NCI-H345 (cell line): ENCODE results near the gene C3orf38.
"Not testable (repeated sequence)": the region's sequence is repeated elsewhere in the genome, so short reads cannot be mapped to it uniquely, and the experiment has no call there.

Source experiments
- DNase-seq: peaks from one replicate; lab custom pipeline; 2025; lab: John Stamatoyannopoulos, UW

The C3orf38 gene

GRCh38 chr3:88166419-88166971 lies 16.7 kb downstream of the C3orf38 start:
- DNase-seq = no peak

GRCh38 chr3:88167173-88167572 lies 17.4 kb downstream of the C3orf38 start:
- no peak for DNase-seq

GRCh38 chr3:88167704-88168103 lies 17.9 kb downstream of the C3orf38 start:
- DNase-seq = no peak

GRCh38 chr3:88168171-88168570 lies 18.4 kb downstream of the C3orf38 start:
- no peak for DNase-seq

DNA sequence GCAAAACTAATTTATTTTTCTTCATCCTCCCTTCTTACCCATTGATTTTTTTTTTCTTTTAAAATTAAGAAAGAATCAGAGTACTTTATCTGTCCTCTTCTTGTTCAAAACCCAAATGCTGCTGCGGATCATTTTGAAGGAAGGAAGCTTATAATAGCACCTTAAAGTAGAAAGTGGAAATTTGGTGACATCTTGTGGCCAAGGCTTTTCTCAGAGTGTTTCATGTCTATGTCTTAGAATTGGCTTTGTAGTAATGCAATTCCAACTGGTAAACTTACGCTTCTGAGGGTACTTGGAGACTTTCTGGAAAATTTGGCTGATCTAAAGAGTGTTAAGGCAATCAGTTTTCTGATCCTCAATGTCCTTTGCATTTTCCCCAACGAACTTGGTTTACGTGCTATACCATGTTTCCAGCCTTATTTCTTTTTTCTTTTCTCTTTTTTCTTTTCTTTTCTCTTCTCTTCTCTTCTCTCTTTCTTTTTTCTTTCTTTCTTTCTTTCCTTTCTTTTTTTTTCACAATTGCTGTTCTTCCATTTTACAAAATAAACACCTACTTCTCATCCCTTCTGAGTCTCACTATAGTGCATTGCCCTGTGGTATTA lies 30.7 kb downstream of the C3orf38 start:
- DNase-seq = no peak

DNA sequence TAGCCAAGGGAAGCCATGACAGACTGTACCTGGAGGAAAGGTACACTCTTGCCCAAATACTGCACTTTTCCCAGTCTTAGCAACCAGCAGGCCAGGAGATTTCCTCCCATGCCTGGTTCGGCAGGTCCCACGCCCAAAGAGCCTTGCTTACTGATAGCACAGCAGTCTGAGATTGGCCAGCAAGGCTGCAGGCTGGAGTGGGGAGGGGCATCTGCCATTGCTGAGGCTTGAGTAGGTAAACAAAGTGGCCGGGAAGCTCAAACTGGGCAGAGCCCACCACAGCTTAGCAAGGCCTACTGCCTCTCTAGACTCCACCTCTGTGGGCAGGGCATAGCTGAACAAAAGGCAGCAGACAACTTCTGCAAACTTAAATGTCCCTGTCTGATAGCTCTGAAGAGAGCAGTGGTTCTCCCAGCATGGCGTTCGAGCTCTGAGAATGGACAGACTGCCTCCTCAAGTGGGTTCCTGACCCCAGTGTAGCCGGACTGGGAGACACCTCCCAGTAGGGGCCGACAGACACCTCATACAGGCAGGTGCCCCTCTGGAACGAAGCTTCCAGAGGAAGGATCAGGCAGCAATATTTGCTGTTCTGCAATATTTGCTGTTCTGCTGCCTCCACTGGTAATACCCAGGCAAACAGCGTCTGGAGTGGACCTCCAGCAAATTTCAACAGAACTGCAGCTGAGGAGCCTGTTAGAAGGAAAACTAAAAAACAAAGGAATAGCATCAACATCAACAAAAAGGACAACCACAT lies 32.6 kb downstream of the C3orf38 start:
- DNase-seq = not testable (repeated sequence)

DNA sequence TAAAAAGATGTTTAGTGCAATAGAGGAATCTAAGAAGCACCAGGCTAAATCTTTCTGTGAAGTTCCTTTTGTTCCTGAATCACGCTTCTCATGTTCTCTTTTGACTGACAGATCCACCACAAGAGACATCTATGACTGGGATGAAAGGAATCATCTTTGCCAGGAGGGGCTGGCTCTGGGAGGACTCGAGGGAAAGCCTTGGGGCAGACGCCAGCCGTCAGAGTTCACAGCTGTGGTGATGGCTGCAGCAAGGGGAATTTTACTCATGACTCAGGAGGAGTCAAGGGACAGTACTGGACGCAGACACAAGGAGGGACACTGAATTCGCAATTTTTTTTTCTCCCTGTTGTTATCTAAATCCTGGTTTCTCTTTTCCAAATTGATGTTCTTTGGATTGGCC lies 38.7 kb downstream of the C3orf38 start:
- no peak for DNase-seq

GRCh38 chr3:88189361-88189810 lies 39.6 kb downstream of the C3orf38 start:
- DNase-seq = no peak

DNA sequence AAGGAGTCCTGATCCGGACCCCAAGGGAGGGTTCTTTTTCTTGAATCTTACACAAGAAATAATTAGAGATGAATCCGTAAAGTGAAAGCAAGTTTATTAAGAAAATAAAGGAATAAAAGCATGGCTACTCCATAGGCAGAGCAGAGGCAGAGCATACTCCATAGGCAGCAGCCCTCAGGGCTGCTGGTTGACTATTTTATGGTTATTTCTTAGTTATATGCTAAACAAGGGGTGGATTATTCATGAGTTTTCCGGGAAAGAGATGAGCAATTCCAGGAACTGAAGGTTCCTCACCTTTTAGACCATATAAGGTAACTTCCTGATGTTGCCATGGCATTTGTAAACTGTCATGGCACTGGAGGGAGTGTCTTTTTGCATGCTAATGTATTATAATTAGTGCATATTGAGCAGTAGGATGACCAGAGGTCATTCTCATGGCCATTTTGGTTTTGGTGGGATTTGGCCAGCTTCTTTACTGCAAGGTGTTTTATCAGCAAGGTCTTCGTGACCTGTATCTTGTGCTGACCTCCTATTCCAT lies 42.2 kb downstream of the C3orf38 start:
- no peak for DNase-seq

- no peak for DNase-seq
These were observed 42.9 kb downstream of the C3orf38 start for GRCh38 chr3:88192631-88193030.

DNA sequence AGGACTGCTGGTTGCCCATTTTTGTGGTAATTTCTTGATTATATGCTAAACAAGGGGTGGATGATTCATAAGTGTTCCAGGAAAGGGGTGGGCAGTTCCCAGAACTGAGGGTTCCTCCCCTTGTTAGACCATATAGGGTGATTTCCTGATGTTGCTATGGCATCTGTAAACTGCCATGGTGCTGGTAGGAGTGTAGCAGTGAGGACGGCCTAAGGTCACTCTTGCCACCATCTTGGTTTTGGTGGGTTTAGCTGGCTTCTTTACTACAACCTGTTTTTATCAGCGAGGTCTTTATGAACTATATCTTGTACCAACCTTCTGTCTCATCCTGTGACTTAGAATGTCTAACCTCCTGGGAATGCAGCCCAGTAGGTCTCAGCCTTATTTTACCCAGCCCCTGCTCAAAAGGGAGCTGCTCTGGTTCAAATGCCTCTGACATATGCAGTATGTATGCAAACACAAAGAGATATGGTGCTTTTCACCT lies 46.2 kb downstream of the C3orf38 start:
- DNase-seq = no peak

DNA sequence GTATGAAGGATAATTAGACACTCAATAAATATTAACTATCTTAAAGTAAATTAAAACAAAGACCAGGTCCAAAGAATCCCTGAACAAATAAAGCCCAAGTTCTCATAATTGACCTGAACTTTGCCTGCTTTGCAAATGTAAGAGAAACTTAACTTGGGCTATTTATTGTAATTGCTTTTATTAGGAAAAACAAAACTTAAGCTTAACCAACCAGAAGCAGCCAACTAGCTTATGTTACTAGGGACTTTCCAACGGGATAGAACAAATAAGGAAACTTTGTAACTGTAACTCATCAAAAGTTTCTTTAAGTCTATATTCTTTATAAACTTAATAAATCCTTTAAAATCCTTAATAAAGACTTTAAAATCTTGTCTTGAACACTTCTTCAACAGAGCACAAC lies 48.4 kb downstream of the C3orf38 start:
- DNase-seq = no peak

DNA sequence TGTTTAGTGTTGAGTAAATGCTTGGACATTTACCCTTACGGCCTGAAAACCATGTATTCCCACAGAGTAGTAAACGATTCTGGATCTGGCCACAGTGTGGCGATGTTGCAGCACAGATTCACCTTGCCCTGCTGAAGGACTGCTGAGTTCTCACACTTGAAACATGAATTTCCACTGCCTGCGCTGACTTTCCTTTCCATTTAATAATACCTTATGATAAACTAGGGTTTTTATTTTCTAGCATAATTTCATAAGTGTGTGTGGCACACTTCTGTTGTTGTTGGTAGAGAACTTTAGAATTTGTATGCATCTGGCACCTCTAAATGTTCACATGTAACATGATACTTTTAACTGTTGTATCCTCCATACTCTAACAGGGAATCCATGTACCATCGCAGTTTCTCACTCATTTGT lies 53.9 kb downstream of the C3orf38 start:
- peak; percentile 38 for DNase-seq
